K562 (cell line): ENCODE data around the gene ASB15. TPM values are rescaled to one million over a fixed set of nuclear protein-coding genes. Genes with fewer than 3 reads are reported as not detected.

Source experiments
- ATAC-seq: fragments of 200-7000 bp; cut with Tn5 transposase; 3 replicates; pipeline ENCODE4 v1.9.1; 2020; ENCODE audit warnings: moderate library complexity
- BruUV-seq: library from RNA; stranded (reverse); fragments of 400-500 nt; replicated peaks from 2 replicates; lab custom pipeline; 2021; lab: Mats Ljungman, UMichigan
- CTCF ChIA-PET: fragments of 300-600 bp; formaldehyde crosslinking; extraction: SDS; loops from one replicate; lab custom pipeline; 2021; ENCODE audit warnings: low intra/inter-chr PET ratio; lab: Yijun Ruan, JAX
- POLR2A ChIA-PET: fragments of 300-600, 350-650 bp; sonication (Branson Sonifier 250); formaldehyde crosslinking; extraction: SDS; loops from one replicate; lab custom pipeline; 2021; ENCODE audit warnings: antibody characterized with exemption, inconsistent platforms; lab: Yijun Ruan, JAX
- DNase-seq, 4 experiments: peaks; one replicate each; pipeline versions ENCODE4 v3.0.0 to v3.0.0-alpha.2; 2011 to 2018; ENCODE audit warnings: low spot score in 3 of 4, mixed read lengths in 3 of 4; ENCODE audit errors: extremely low read depth in 1 of 4
- FAIRE-seq: peaks from 2 replicates; lab custom pipeline; 2011; peaks lifted over from hg19 to GRCh38; lab: Jason Lieb, UNC
- H2AFZ ChIP-seq: 2 replicates; pipeline ENCODE4 v1.6.0; 2011; ENCODE audit warnings: low read depth, low read length, control low read depth, inconsistent platforms
- H3K27ac ChIP-seq: fragments of 200-600 bp; 3 replicates; pipeline ENCODE4 v1.8.0; 2011; ENCODE audit warnings: low read depth, mild to moderate bottlenecking, control low read depth, inconsistent platforms, low read length, moderate library complexity, mixed read lengths; ENCODE audit errors: extremely low read depth
- H3K27me3 ChIP-seq, 2 experiments: fragments of 300-600 bp in 1 of 2; 2 replicates in 1 of 2; 3 replicates in 1 of 2; pipeline versions ENCODE4 v1.6.0 to v1.8.0; 2011; ENCODE audit warnings: inconsistent platforms in 2 of 2, low read length in 2 of 2, mild to moderate bottlenecking in 1 of 2, mixed read lengths in 1 of 2, moderate library complexity in 1 of 2; ENCODE audit not compliant: control insufficient read depth in 2 of 2, insufficient read depth in 2 of 2
- H3K36me3 ChIP-seq: fragments of 300-600 bp; 3 replicates; pipeline ENCODE4 v1.8.0; 2011; ENCODE audit warnings: mild to moderate bottlenecking, low read length, inconsistent platforms; ENCODE audit not compliant: control insufficient read depth, insufficient read depth
- H3K4me1 ChIP-seq, 2 experiments: fragments of 200-600 bp in 1 of 2; replicated peaks in 1 of 2; 2 replicates in 1 of 2; 3 replicates in 1 of 2; pipeline versions ENCODE4 v1.5.1 to v1.8.0; 2011; ENCODE audit warnings: inconsistent platforms in 2 of 2, low read length in 2 of 2, mild to moderate bottlenecking in 1 of 2, mixed read lengths in 1 of 2, moderate library complexity in 1 of 2; ENCODE audit not compliant: control insufficient read depth in 2 of 2, insufficient read depth in 2 of 2
- H3K4me2 ChIP-seq: 2 replicates; pipeline ENCODE4 v1.6.1; 2011; ENCODE audit warnings: low read length, control low read depth, inconsistent platforms, mixed read lengths; ENCODE audit not compliant: insufficient read depth
- H3K4me3 ChIP-seq: fragments of 200-600 bp; sonication (generic), shearing (Covaris generic); 2 replicates; pipeline ENCODE4 v1.5.1; 2016; ENCODE audit warnings: control low read depth, inconsistent platforms
- H3K79me2 ChIP-seq: fragments of 200-600 bp; 3 replicates; pipeline ENCODE4 v1.8.0; 2011; ENCODE audit warnings: low read length, inconsistent platforms; ENCODE audit not compliant: control insufficient read depth, insufficient read depth
- H3K9ac ChIP-seq, 2 experiments: 2 replicates each; pipeline versions ENCODE4 v1.6.0 to v1.6.1; 2011; ENCODE audit warnings: low read depth in 2 of 2, low read length in 2 of 2, control low read depth in 1 of 2, inconsistent platforms in 1 of 2, mild to moderate bottlenecking in 1 of 2, mixed read lengths in 1 of 2; ENCODE audit not compliant: insufficient read depth in 1 of 2
- H3K9me1 ChIP-seq: one replicate; pipeline ENCODE4 v1.6.0; 2011; ENCODE audit warnings: inconsistent platforms, mild to moderate bottlenecking, low read length, moderate library complexity; ENCODE audit not compliant: control insufficient read depth, insufficient read depth
- H3K9me3 ChIP-seq: replicated peaks from 2 replicates; pipeline ENCODE4 v1.5.1; 2011; ENCODE audit warnings: low read depth, low read length, inconsistent platforms; ENCODE audit not compliant: control insufficient read depth, insufficient read depth
- H4K20me1 ChIP-seq: replicated peaks from 2 replicates; pipeline ENCODE4 v1.6.1; 2011; ENCODE audit warnings: low read length, inconsistent platforms, mixed read lengths; ENCODE audit not compliant: control insufficient read depth, insufficient read depth
- ADNP ChIP-seq: fragments of 200-800 bp; sonication (Bioruptor generic); IDR thresholded peaks from 2 replicates; pipeline ENCODE4 v1.6.1; 2016; ENCODE audit warnings: missing genetic modification characterization, missing compliant biosample characterization
- CREB1 ChIP-seq, 2 experiments: sonication (generic) in 1 of 2; formaldehyde crosslinking in 1 of 2; IDR thresholded peaks; 2 replicates each; pipeline versions ENCODE4 v1.6.1 to v1.8.0; 2012 to 2022; ENCODE audit warnings: inconsistent platforms in 1 of 2, mild to moderate bottlenecking in 1 of 2, missing genetic modification reagents in 1 of 2, moderate library complexity in 1 of 2
- DEAF1 ChIP-seq: fragments of 450-650 bp; formaldehyde crosslinking; IDR thresholded peaks from 2 replicates; pipeline ENCODE4 v1.4.0; 2020; ENCODE audit warnings: mild to moderate bottlenecking, moderate library complexity
- FOXO4 ChIP-seq: fragments of 450-650 bp; formaldehyde crosslinking; IDR thresholded peaks from 2 replicates; pipeline ENCODE4 v1.4.0; 2020; ENCODE audit warnings: mild to moderate bottlenecking, moderate library complexity
- IRF2 ChIP-seq: sonication (generic); formaldehyde crosslinking; IDR thresholded peaks from 2 replicates; pipeline ENCODE4 v1.8.1; 2022; ENCODE audit warnings: mild to moderate bottlenecking, missing genetic modification reagents
- NR4A1 ChIP-seq, 2 experiments: fragments of 250-450 bp in 1 of 2; fragments of 450-650 bp in 1 of 2; sonication (Bioruptor Pico) in 1 of 2; IDR thresholded peaks; 2 replicates each; pipeline versions ENCODE4 v1.4.0 to v1.6.1; 2016 to 2020; ENCODE audit warnings: mild to moderate bottlenecking in 2 of 2, missing compliant biosample characterization in 1 of 2, missing genetic modification characterization in 1 of 2, moderate library complexity in 1 of 2
- RNF219 ChIP-seq: fragments of 250-450 bp; sonication (Bioruptor Pico); IDR thresholded peaks from 2 replicates; pipeline ENCODE4 v1.5.0; 2022; ENCODE audit warnings: mild to moderate bottlenecking
- SMAD1 ChIP-seq: fragments of 150-350 bp; IDR thresholded peaks from 2 replicates; pipeline ENCODE4 v1.6.1; 2014; ENCODE audit warnings: low read length, low read depth; ENCODE audit not compliant: partially characterized antibody
- THAP7 ChIP-seq: fragments of 250-450 bp; sonication (Bioruptor Pico); IDR thresholded peaks from 2 replicates; pipeline ENCODE4 v1.5.0; 2021
- USF1 ChIP-seq: sonication (generic); formaldehyde crosslinking; IDR thresholded peaks from 2 replicates; pipeline ENCODE4 v1.9.0; 2022; ENCODE audit warnings: mild to moderate bottlenecking, missing genetic modification reagents
- ZEB2 ChIP-seq: fragments of 450-650 bp; IDR thresholded peaks from 2 replicates; pipeline ENCODE4 v1.6.1; 2016
- ZNF23 ChIP-seq: fragments of 250-450 bp; sonication (Bioruptor Pico); IDR thresholded peaks from 2 replicates; pipeline ENCODE4 v1.4.0; 2020; ENCODE audit warnings: mild to moderate bottlenecking
- ZNF699 ChIP-seq: fragments of 250-450 bp; sonication (Bioruptor Pico); IDR thresholded peaks from 2 replicates; pipeline ENCODE4 v1.8.0; 2021; ENCODE audit warnings: mild to moderate bottlenecking, moderate library complexity; ENCODE audit not compliant: insufficient replicate concordance
- ZNF717 ChIP-seq: fragments of 250-450 bp; sonication (Bioruptor Pico); IDR thresholded peaks from 2 replicates; pipeline ENCODE4 v1.5.0; 2021
- ZNF77 ChIP-seq: fragments of 250-450 bp; sonication (Bioruptor Pico); IDR thresholded peaks from 2 replicates; pipeline ENCODE4 v1.5.0; 2020
- WGBS: fragments of 100-300 bp; shearing (Covaris generic); methylation state at CpG from one replicate; pipeline ENCODE4 v1.1.6; 2016; ENCODE audit warnings: low coverage, mixed read lengths; ENCODE audit not compliant: insufficient coverage; ENCODE audit errors: missing lambda C conversion rate; 5-methylcytosine and 5-hydroxymethylcytosine counted together
- in situ Hi-C: fragments of 300-500 bp; cut with MboI; formaldehyde crosslinking; loops from 4 replicates; pipeline ENCODE4 v1.15.0; 2018; ENCODE audit warnings: inconsistent platforms, mixed read lengths
- intact Hi-C: fragments of 100-400 bp; cut with micrococcal nuclease; formaldehyde crosslinking; loops from 2 replicates; pipeline ENCODE4 v1.14.2; 2022
- polyA plus RNA-seq, 8 experiments: library from polyadenylated mRNA; depleted of rRNA in 4 of 8; stranded (reverse) in 5 of 8; unstranded in 3 of 8; fragments of >200 nt; fragmentation: Nextera tagmentation in 2 of 8; fragmentation: Illumina TruSeq in 1 of 8; extraction: Ambion mirVana in 2 of 8; extraction: Trizol in 1 of 8; gene quantifications; 2 replicates each; pipeline versions ENCODE4 v1.2.1 to v1.2.3, GENCODE V29; 2011 to 2014; ENCODE audit warnings: inconsistent platforms in 1 of 8, missing spikeins in 1 of 8
- total RNA-seq, 7 experiments: library from RNA; depleted of rRNA in 6 of 7; stranded (reverse); fragments of >200 nt in 6 of 7; fragmentation: Illumina TruSeq in 2 of 7; extraction: Trizol in 2 of 7; gene quantifications; 2 replicates each; pipeline versions ENCODE4 v1.2.1 to v1.2.3, GENCODE V29; 2011 to 2021; ENCODE audit warnings: low replicate concordance in 1 of 7

ASB15 gene
- total and polyA plus RNA-seq, 9 of the 15 experiments (the other 6 are each of a cell fraction or from before 2014, with no cell fraction given): 0.03 to 0.14 (median 0.04) TPM; not detected in 3

GRCh38 chr7:123658023-123658422 lies 56.4 kb downstream of the ASB15 start:
- intact Hi-C loops: no loop called here
- Histone ChIP-seq H2AFZ (no peak overlapping the region), H3K4me1 (no peaks in the 10 kb centered on the region; a peak in 2 of 5 replicates), H3K9ac (no peak overlapping the region), H3K9me1 (no peaks in the 10 kb centered on the region), H3K27ac (no peak overlapping the region), H3K27me3 (peaks cover 12 to 15% of the 10 kb centered on the region in 2 experiments; a peak in 4 of 5 replicates), H3K4me3 (no peak overlapping the region), H3K36me3 (no peaks in the 10 kb centered on the region), H3K4me2 (no peak overlapping the region), H3K79me2 (no peaks in the 10 kb centered on the region), H3K9me3 (no peaks in the 10 kb centered on the region), H4K20me1 (no peaks in the 10 kb centered on the region)
- in situ Hi-C loops: no loop called here
- FAIRE-seq (no peak), ATAC-seq (no peak), DNase-seq (no peak)
- CTCF ChIA-PET: interaction anchor here (0.7 kb wide), 1 partner anchor 369 kb away, joined by 4 read pairs; no protein-coding TSS in a partner anchor
- POLR2A ChIA-PET: interaction anchor here (0.6 kb wide), 1 partner anchor 113 kb away, joined by 3 read pairs; no protein-coding TSS in a partner anchor
- no TSS peak for BruUV-seq
- WGBS: 7% methylated on average over 6 of the region's 6 CpGs
- TF ChIP-seq THAP7 (no peak), RNF219 (CRISPR knock-in tag) (no peak), ADNP (tag) (no peak), NR4A1 (CRISPR knock-in tag; IDR thresholded peaks at IDR 0.05) (no peak), NR4A1 (tag; IDR thresholded peaks at IDR 0.05) (no peak), USF1 (CRISPR knock-in tag) (no peak), DEAF1 (CRISPR knock-in tag) (no peak), IRF2 (CRISPR knock-in tag) (no peak), ZNF699 (CRISPR knock-in tag) (no peak), FOXO4 (CRISPR knock-in tag) (no peak), SMAD1 (no peak), ZNF77 (CRISPR knock-in tag) (no peak), CREB1 (IDR thresholded peaks at IDR 0.05) (no peak), CREB1 (CRISPR knock-in tag; IDR thresholded peaks at IDR 0.05) (no peak), ZNF717 (no peak), ZEB2 (no peak), ZNF23 (no peak)
